HEK293 (cell line): Measurements from ENCODE around the gene GTF3C5.

ENCODE experiments used
- CTCF ChIA-PET: fragments of 350-600 bp; formaldehyde crosslinking; extraction: SDS; loops from one replicate; lab custom pipeline; 2021; ENCODE audit warnings: antibody characterized with exemption; lab: Yijun Ruan, JAX
- POLR2A ChIA-PET: fragments of 300-600 bp; formaldehyde crosslinking; extraction: SDS; loops from one replicate; lab custom pipeline; 2020; ENCODE audit warnings: antibody characterized with exemption, inconsistent platforms; lab: Yijun Ruan, JAX
- H3K27ac ChIP-seq: fragments of 200-500 bp; sonication (Bioruptor generic); 2 replicates; pipeline ENCODE4 v1.5.1; 2014; ENCODE audit warnings: low read depth, low read length, control low read depth, inconsistent platforms; ENCODE audit errors: extremely low read depth
- H3K36me3 ChIP-seq, 2 experiments: fragments of 200-500 bp in 1 of 2; sonication (Bioruptor generic) in 1 of 2; 1 replicate in 1 of 2; 2 replicates in 1 of 2; pipeline ENCODE4 v1.5.1; 2014 to 2017; ENCODE audit warnings: inconsistent platforms in 2 of 2, low read length in 2 of 2; ENCODE audit not compliant: control insufficient read depth in 2 of 2, insufficient read depth in 1 of 2
- H3K4me1 ChIP-seq: fragments of 200-500 bp; sonication (Bioruptor generic); 2 replicates; pipeline ENCODE4 v1.5.1; 2014; ENCODE audit warnings: mild to moderate bottlenecking, low read length, inconsistent platforms; ENCODE audit not compliant: control insufficient read depth, insufficient read depth
- H3K4me3 ChIP-seq: 2 replicates; pipeline ENCODE4 v1.5.1; 2011; ENCODE audit warnings: low read depth, mild to moderate bottlenecking, control low read depth, low read length, moderate library complexity
- H3K9me3 ChIP-seq: fragments of 200-500 bp; sonication (Bioruptor generic); 2 replicates; pipeline ENCODE4 v1.5.1; 2014; ENCODE audit warnings: low read depth, low read length, inconsistent platforms; ENCODE audit not compliant: control insufficient read depth, insufficient read depth
- OVOL3 ChIP-seq: fragments of 450-650 bp; formaldehyde crosslinking; IDR thresholded peaks from 2 replicates; pipeline ENCODE4 v1.5.1; 2016; ENCODE audit warnings: missing biosample characterization, missing genetic modification characterization
- PRDM1 ChIP-seq: fragments of 450-650 bp; formaldehyde crosslinking; IDR thresholded peaks from 2 replicates; pipeline ENCODE4; 2016; ENCODE audit warnings: missing biosample characterization, missing genetic modification characterization
- WT1 ChIP-seq: fragments of 450-650 bp; formaldehyde crosslinking; IDR thresholded peaks from 2 replicates; pipeline ENCODE4 v1.5.1; 2016; ENCODE audit warnings: missing biosample characterization, missing genetic modification characterization
- ZIC2 ChIP-seq: fragments of 450-650 bp; formaldehyde crosslinking; IDR thresholded peaks from 2 replicates; pipeline ENCODE4 v1.5.1; 2016; ENCODE audit warnings: missing biosample characterization, missing genetic modification characterization
- ZNF362 ChIP-seq: fragments of 450-650 bp; formaldehyde crosslinking; IDR thresholded peaks from 2 replicates; pipeline ENCODE4 v1.5.1; 2016; ENCODE audit warnings: missing biosample characterization, missing genetic modification characterization
- ZNF626 ChIP-seq: fragments of 450-650 bp; sonication (Bioruptor Pico); formaldehyde crosslinking; IDR thresholded peaks from 2 replicates; pipeline ENCODE4 v1.5.1; 2018; ENCODE audit warnings: missing biosample characterization, missing genetic modification characterization, inconsistent platforms
- ZSCAN18 ChIP-seq: fragments of 450-650 bp; formaldehyde crosslinking; IDR thresholded peaks from 2 replicates; pipeline ENCODE4 v1.5.1; 2016; ENCODE audit warnings: missing biosample characterization, missing genetic modification characterization
- TF ChIP-seq, protein P1 (sequence below): fragments of 450-650 bp; formaldehyde crosslinking; IDR thresholded peaks from 2 replicates; pipeline ENCODE4 v1.5.1; 2016; ENCODE audit warnings: missing biosample characterization, missing genetic modification characterization

GTF3C5 gene

DNA sequence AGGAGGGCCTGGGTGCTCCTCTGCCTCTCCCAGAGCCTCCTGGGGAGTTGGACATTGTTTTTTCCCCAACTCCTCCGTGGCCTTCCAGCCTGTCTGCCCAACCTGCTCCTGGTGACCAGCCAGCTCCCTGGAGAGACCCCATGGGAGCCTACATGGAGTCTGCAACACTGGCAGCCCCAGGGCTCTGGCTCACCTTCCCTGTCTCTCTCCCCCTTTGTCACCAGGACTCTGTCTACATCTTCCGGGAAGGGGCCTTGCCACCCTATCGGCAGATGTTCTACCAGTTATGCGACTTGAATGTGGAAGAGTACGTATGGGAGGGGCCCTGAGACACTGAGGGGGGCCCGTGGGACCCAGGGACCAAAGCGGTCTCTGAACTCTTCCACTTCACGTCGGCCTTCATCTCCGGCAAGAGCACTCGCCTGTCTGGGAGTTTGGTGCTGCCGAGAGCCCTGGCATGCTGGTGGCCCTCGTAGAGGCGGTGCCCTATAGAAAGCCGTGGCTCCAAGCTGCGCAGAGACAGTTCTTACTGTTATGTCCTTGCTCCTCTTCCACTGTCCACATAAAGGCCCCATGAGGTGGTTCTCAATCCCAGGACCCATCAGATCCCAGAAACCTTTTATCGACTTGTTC lies 25.1 kb downstream of the GTF3C5 start:
- Histone ChIP-seq H3K9me3 (no peaks in the 10 kb centered on the region), H3K36me3 (peaks cover 0 to 72% of the 10 kb centered on the region in 2 experiments; a peak in 2 of 3 replicates), H3K4me3 (no peak overlapping the region), H3K27ac (no peak overlapping the region), H3K4me1 (peaks cover 6% of the 10 kb centered on the region; the same call in 1 of the 2 replicates)
- CTCF ChIA-PET, result interaction anchor here (1.4 to 2.8 kb wide), 3 partner anchors 34 to 92 kb away, joined by 4 to 11 read pairs (median 7); no protein-coding TSS in a partner anchor
- POLR2A ChIA-PET, result interaction anchor here (0.5 kb wide), 1 partner anchor 111 kb away, joined by 7 read pairs; no protein-coding TSS in a partner anchor
- TF ChIP-seq ZIC2 (tag by site-specific recombination), result 0 out of 2 replicates have a peak, but pooled peaks have one; percentile 10
- TF ChIP-seq WT1 (tag by site-specific recombination), result no peak
- no peak for TF ChIP-seq ZNF362 (tag by site-specific recombination)
- no peak for TF ChIP-seq PRDM1 (tag by site-specific recombination)
- no peak for TF ChIP-seq ZNF626 (tag by site-specific recombination)

DNA sequence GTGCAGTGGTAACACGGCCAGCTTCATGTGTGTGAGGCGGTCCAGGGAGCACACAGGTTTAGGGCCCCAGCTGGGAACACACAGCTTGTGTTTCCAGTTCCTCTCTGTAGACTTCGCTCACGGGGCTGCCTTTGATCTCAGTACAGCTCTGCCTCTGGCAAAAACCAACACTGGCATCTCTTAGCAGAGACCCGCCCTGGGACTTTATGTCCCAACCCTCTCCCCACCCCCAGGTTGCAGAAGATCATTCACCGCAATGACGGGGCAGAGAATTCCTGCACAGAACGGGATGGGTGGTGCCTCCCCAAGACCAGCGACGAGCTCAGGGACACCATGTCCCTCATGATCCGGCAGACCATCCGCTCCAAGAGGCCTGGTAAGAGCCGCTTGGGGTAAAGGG lies 25.7 kb downstream of the GTF3C5 start:
- CTCF ChIA-PET, result interaction anchor here (1.4 to 2.8 kb wide), 3 partner anchors 34 to 91 kb away, joined by 4 to 11 read pairs (median 7); no protein-coding TSS in a partner anchor
- peaks cover 0 to 65% of the 10 kb centered on the region in 2 experiments; a peak in 2 of 3 replicates for H3K36me3 ChIP-seq

GRCh38 chr9:133057006-133057405 lies 26.2 kb downstream of the GTF3C5 start:
- H3K36me3 ChIP-seq, result peaks cover 0 to 61% of the 10 kb centered on the region in 2 experiments; a peak in 2 of 3 replicates
- CTCF ChIA-PET, result interaction anchor here (0.8 to 2.8 kb wide), 4 partner anchors 16 to 91 kb away, joined by 4 to 11 read pairs (median 6); no protein-coding TSS in a partner anchor

More for the DNA sequence above, 25.7 kb downstream of the GTF3C5 start:
- H3K9me3 ChIP-seq, result no peaks in the 10 kb centered on the region
- POLR2A ChIA-PET, result interaction anchor here (0.5 to 1.8 kb wide), 2 partner anchors 26 to 111 kb away, joined by 6 to 7 read pairs; partner anchors contain the start of gene GTF3C5
- TF ChIP-seq OVOL3 (tag by site-specific recombination), result no peak
- no peak overlapping the region for H3K27ac ChIP-seq
- peaks cover 6% of the 10 kb centered on the region; the same call in 1 of the 2 replicates for H3K4me1 ChIP-seq
- no peak overlapping the region for H3K4me3 ChIP-seq

More at GRCh38 chr9:133057006-133057405, 26.2 kb downstream of the GTF3C5 start:
- Histone ChIP-seq H3K4me3 (no peak overlapping the region), H3K27ac (no peak overlapping the region), H3K4me1 (peaks cover 6% of the 10 kb centered on the region; the same call in 1 of the 2 replicates), H3K9me3 (no peaks in the 10 kb centered on the region)
- TF ChIP-seq, protein P1, sequence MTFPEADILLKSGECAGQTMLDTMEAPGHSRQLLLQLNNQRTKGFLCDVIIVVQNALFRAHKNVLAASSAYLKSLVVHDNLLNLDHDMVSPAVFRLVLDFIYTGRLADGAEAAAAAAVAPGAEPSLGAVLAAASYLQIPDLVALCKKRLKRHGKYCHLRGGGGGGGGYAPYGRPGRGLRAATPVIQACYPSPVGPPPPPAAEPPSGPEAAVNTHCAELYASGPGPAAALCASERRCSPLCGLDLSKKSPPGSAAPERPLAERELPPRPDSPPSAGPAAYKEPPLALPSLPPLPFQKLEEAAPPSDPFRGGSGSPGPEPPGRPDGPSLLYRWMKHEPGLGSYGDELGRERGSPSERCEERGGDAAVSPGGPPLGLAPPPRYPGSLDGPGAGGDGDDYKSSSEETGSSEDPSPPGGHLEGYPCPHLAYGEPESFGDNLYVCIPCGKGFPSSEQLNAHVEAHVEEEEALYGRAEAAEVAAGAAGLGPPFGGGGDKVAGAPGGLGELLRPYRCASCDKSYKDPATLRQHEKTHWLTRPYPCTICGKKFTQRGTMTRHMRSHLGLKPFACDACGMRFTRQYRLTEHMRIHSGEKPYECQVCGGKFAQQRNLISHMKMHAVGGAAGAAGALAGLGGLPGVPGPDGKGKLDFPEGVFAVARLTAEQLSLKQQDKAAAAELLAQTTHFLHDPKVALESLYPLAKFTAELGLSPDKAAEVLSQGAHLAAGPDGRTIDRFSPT (tag by site-specific recombination), result 0 out of 2 replicates have a peak, but pooled peaks have one; percentile 20
- no peak for TF ChIP-seq ZSCAN18
- POLR2A ChIA-PET, result interaction anchor here (1.8 kb wide), 1 partner anchor 26 kb away, joined by 6 read pairs; the partner anchor contains the start of gene GTF3C5
